ENCODE results near the gene SBF2.

SBF2 gene

GRCh38 chr11:10311802-10312201, 17.8 kb upstream of the SBF2 start:
- Histone ChIP-seq H3K4me3 (ENCODE audit: low read depth, low read length, poor library complexity, severe bottlenecking) (no peak overlapping the region), H3K36me3 (ENCODE audit: insufficient read depth, low read length) (no peaks in the 10 kb centered on the region; the same call in 1 of the 2 replicates), H3K27ac (ENCODE audit: low read depth, low read length, poor library complexity, severe bottlenecking) (peak overlapping the region; percentile 98), H3F3A (ENCODE audit: insufficient read depth, low read length) (peaks cover 11% of the 10 kb centered on the region), H3K79me2 (ENCODE audit: insufficient read depth, low read length) (no peaks in the 10 kb centered on the region), H4K20me1 (ENCODE audit: insufficient read depth, low read length) (no peaks in the 10 kb centered on the region), H3K9me2 (ENCODE audit: low read depth, low read length) (no peaks in the 10 kb centered on the region), H3K9me3 (ENCODE audit: low read length) (0 out of 2 replicates have a peak, but pooled peaks cover 9% of the 10 kb centered on the region), H3K4me1 (ENCODE audit: insufficient read depth, low read length, severe bottlenecking) (peaks cover 74% of the 10 kb centered on the region), H2AFZ (ENCODE audit: low read length) (no peak overlapping the region), H3K4me2 (ENCODE audit: low read length) (no peak overlapping the region), H3K9ac (ENCODE audit: low read length) (no peak overlapping the region), H3K27me3 (ENCODE audit: insufficient read depth, low read length) (no peaks in the 10 kb centered on the region)
- TF ChIP-seq, protein P1, sequence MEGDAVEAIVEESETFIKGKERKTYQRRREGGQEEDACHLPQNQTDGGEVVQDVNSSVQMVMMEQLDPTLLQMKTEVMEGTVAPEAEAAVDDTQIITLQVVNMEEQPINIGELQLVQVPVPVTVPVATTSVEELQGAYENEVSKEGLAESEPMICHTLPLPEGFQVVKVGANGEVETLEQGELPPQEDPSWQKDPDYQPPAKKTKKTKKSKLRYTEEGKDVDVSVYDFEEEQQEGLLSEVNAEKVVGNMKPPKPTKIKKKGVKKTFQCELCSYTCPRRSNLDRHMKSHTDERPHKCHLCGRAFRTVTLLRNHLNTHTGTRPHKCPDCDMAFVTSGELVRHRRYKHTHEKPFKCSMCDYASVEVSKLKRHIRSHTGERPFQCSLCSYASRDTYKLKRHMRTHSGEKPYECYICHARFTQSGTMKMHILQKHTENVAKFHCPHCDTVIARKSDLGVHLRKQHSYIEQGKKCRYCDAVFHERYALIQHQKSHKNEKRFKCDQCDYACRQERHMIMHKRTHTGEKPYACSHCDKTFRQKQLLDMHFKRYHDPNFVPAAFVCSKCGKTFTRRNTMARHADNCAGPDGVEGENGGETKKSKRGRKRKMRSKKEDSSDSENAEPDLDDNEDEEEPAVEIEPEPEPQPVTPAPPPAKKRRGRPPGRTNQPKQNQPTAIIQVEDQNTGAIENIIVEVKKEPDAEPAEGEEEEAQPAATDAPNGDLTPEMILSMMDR (IDR thresholded peaks at IDR 0.05; ENCODE audit: low read length) = no peak
- TF ChIP-seq EZH2 (IDR thresholded peaks at IDR 0.05; ENCODE audit: borderline replicate concordance, low read length) = no peak

DNA sequence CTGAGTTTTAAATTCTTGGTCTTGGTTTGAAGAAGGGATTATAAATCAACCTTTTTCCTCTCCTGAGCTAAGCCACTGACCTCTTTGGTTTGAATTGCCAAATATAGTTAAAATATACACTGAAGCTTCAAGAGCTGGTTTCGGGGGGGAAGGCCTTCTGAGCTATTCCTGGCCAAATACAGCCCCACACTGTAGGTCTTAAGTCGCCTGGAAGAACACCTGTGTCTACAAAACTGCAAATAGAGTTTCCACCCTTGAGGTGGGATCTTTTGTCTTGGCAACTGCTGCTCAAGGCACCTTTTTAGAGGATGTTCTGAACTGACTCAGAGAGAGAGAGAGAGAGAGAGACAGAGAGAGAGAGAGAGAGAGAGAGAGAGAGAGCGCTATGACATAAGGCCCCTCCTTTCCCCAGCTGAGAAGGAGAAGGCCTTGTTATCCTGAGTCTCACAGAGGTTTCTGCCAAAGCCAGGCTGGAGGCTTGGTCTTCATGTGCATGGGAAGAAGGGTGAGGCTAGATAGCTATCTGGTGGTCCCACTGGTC, 16.4 kb upstream of the SBF2 start:
- H3K36me3 ChIP-seq (ENCODE audit: insufficient read depth, low read length) = peaks cover 4% of the 10 kb centered on the region; the same call in 1 of the 2 replicates
- H3K9me3 ChIP-seq (ENCODE audit: low read length) = 0 out of 2 replicates have a peak, but pooled peaks cover 9% of the 10 kb centered on the region
- peak overlapping the region; percentile 72 for H3K4me3 ChIP-seq (ENCODE audit: low read depth, low read length, poor library complexity, severe bottlenecking)
- peak overlapping the region; percentile 98 for H3K27ac ChIP-seq (ENCODE audit: low read depth, low read length, poor library complexity, severe bottlenecking)
- peak overlapping the region; percentile 85 for H3K4me2 ChIP-seq (ENCODE audit: low read length)
- no peaks in the 10 kb centered on the region for H3K79me2 ChIP-seq (ENCODE audit: insufficient read depth, low read length)
- peaks cover 11% of the 10 kb centered on the region for H3F3A ChIP-seq (ENCODE audit: insufficient read depth, low read length)
- H2AFZ ChIP-seq (ENCODE audit: low read length) = no peak overlapping the region
- H3K4me1 ChIP-seq (ENCODE audit: insufficient read depth, low read length, severe bottlenecking) = peaks cover 77% of the 10 kb centered on the region
- no peaks in the 10 kb centered on the region for H4K20me1 ChIP-seq (ENCODE audit: insufficient read depth, low read length)
- H3K27me3 ChIP-seq (ENCODE audit: insufficient read depth, low read length) = no peaks in the 10 kb centered on the region
- H3K9me2 ChIP-seq (ENCODE audit: low read depth, low read length) = no peaks in the 10 kb centered on the region
- H3K9ac ChIP-seq (ENCODE audit: low read length) = peak overlapping the region; percentile 83
- TF ChIP-seq EZH2 (IDR thresholded peaks at IDR 0.05; ENCODE audit: borderline replicate concordance, low read length) = no peak
- TF ChIP-seq, protein P1 (IDR thresholded peaks at IDR 0.05; ENCODE audit: low read length) = no peak

DNA sequence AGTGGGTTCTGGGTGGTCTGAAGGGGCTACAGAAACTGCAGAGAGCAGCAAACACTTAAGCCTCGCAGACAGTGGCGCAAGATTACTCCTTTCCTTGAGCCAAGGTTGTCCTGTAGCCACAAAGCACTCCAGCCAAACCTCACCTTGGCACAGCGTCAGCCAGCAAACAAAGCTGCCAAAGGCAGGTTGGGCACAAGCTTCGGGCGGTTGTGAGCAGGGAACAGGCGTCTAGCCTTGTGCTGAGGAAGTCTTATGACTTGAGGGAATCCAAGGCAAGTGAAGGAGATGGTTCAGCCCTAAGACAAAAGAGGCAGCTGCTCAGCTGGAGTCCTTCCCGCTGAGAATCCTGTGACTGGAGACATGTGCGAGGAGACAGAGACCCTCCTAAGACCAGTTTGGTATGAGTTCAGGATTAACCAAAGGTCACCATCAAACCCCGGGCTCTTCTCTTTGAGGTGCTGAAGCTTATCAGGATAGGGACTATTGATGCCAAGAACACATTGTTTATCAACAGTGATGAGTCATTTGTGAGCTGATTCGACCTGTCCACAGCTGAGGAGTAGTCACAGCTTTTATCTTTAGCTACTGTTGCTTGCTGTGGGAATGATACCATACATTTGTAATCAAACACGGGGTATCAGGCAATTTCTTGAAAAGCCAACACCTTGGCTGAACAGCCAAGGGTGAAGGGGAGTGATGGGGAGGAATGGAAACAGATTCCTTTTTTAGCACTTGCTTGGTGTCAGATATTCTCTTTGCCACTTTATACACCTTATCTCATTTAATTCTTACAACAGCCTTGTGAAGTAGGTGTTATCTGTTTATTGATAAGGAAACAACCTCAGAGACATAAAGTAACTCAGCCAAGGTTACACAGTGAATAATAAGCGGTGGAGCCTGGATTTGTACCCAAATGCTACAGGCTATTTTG, 15.4 kb upstream of the SBF2 start:
- peak overlapping the region; percentile 83 for H3K9ac ChIP-seq (ENCODE audit: low read length)
- H3K4me1 ChIP-seq (ENCODE audit: insufficient read depth, low read length, severe bottlenecking) = peaks cover 81% of the 10 kb centered on the region
- peaks cover 11% of the 10 kb centered on the region for H3F3A ChIP-seq (ENCODE audit: insufficient read depth, low read length)
- H3K4me2 ChIP-seq (ENCODE audit: low read length) = peak overlapping the region; percentile 85
- H3K27ac ChIP-seq (ENCODE audit: low read depth, low read length, poor library complexity, severe bottlenecking) = peak overlapping the region; percentile 98
- 0 out of 2 replicates have a peak, but pooled peaks cover 9% of the 10 kb centered on the region for H3K9me3 ChIP-seq (ENCODE audit: low read length)
- H3K36me3 ChIP-seq (ENCODE audit: insufficient read depth, low read length) = peaks cover 4% of the 10 kb centered on the region; the same call in 1 of the 2 replicates
- H3K27me3 ChIP-seq (ENCODE audit: insufficient read depth, low read length) = no peaks in the 10 kb centered on the region
- H4K20me1 ChIP-seq (ENCODE audit: insufficient read depth, low read length) = no peaks in the 10 kb centered on the region
- no peaks in the 10 kb centered on the region for H3K79me2 ChIP-seq (ENCODE audit: insufficient read depth, low read length)
- H3K9me2 ChIP-seq (ENCODE audit: low read depth, low read length) = no peaks in the 10 kb centered on the region
- peak overlapping the region; percentile 72 for H3K4me3 ChIP-seq (ENCODE audit: low read depth, low read length, poor library complexity, severe bottlenecking)
- TF ChIP-seq EZH2 (IDR thresholded peaks at IDR 0.05; ENCODE audit: borderline replicate concordance, low read length) = no peak
- TF ChIP-seq, protein P1 (IDR thresholded peaks at IDR 0.05; ENCODE audit: low read length) = no peak
- no peak overlapping the region for H2AFZ ChIP-seq (ENCODE audit: low read length)

Data from OCI-LY1 (cell line).